ENCODE data around the gene DKC1. TPM values are rescaled to one million over a fixed set of nuclear protein-coding genes. Genes with fewer than 3 reads are reported as not detected.

DKC1 gene
- total RNA-seq, 1 donor from 2014 or later = 26.1 TPM

DNA sequence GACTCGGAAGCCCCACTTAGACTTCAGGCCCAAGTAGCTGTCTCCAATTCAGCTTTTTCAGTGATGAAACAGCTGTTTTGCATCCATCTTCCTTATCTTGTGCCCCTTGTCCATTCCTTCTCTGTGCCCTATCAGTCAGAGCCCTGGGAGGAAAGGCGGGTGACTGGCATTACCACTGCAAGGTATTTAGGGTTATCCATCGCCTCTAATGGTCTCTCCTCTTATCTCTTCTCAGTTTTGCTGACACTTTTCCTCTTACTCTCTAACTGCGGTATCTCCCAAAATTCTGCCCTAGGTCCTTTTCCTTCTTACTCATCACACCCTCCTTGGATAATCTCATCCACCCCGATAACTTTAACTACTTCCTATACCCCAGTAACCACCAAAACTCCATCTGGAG lies 25.5 kb upstream of the DKC1 start:
- peaks cover 64% of the 10 kb centered on the region for H3K4me1 ChIP-seq
- H3K9me3 ChIP-seq = no peaks in the 10 kb centered on the region
- DNase-seq = no peak
- no peaks in the 10 kb centered on the region for H3K36me3 ChIP-seq
- H3K27ac ChIP-seq = peak overlapping the region; percentile 83
- ATAC-seq = no peak
- intact Hi-C loops (cut with DNase I) = no loop called here
- TF ChIP-seq, protein P1, sequence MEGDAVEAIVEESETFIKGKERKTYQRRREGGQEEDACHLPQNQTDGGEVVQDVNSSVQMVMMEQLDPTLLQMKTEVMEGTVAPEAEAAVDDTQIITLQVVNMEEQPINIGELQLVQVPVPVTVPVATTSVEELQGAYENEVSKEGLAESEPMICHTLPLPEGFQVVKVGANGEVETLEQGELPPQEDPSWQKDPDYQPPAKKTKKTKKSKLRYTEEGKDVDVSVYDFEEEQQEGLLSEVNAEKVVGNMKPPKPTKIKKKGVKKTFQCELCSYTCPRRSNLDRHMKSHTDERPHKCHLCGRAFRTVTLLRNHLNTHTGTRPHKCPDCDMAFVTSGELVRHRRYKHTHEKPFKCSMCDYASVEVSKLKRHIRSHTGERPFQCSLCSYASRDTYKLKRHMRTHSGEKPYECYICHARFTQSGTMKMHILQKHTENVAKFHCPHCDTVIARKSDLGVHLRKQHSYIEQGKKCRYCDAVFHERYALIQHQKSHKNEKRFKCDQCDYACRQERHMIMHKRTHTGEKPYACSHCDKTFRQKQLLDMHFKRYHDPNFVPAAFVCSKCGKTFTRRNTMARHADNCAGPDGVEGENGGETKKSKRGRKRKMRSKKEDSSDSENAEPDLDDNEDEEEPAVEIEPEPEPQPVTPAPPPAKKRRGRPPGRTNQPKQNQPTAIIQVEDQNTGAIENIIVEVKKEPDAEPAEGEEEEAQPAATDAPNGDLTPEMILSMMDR (IDR thresholded peaks at IDR 0.05) = no peak
- no peaks in the 10 kb centered on the region for H3K27me3 ChIP-seq (ENCODE audit: low read depth)
- no peak overlapping the region for H3K4me3 ChIP-seq

- Histone ChIP-seq H3K4me3 (no peak overlapping the region), H3K27ac (peak overlapping the region; percentile 53), H3K4me1 (peaks cover 54% of the 10 kb centered on the region), H3K9me3 (no peaks in the 10 kb centered on the region), H3K27me3 (ENCODE audit: low read depth) (no peaks in the 10 kb centered on the region), H3K36me3 (no peaks in the 10 kb centered on the region)
- TF ChIP-seq, protein P1 (IDR thresholded peaks at IDR 0.05) = no peak
- intact Hi-C loops (cut with DNase I) = no loop called here
- peak; percentile 26 to 31 for ATAC-seq
- no peak for DNase-seq
These were observed 24.5 kb upstream of the DKC1 start for GRCh38 chrX:154738011-154738738.

DNA sequence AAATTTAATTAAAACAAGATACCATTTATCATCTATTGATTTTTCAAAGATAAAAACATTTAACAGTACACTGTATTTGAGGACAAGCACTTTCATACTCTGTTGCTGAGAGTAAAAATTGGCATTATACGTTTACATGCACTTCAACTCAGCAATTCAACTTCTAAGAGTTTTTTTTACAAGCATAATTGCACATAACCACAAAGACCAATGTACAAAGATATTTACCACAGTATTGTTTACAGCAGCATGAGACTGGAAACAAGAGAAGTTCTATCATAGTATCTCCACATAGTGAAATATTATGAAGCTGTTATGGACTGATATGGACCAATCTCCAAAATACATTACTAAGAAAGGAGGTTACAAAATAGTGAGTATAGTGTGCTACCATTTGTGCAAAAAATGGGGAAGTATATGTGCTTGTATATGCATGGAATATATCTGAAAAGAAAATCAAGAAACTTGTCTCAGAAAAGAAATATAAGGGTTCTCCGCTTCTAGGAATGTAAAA lies 22.7 kb upstream of the DKC1 start:
- intact Hi-C loops (cut with DNase I) = no loop called here
- H3K27me3 ChIP-seq (ENCODE audit: low read depth) = no peaks in the 10 kb centered on the region
- ATAC-seq (no peak), DNase-seq (no peak)
- no peak overlapping the region for H3K4me3 ChIP-seq
- TF ChIP-seq, protein P1 (IDR thresholded peaks at IDR 0.05) = no peak
- H3K36me3 ChIP-seq = no peaks in the 10 kb centered on the region
- no peaks in the 10 kb centered on the region for H3K9me3 ChIP-seq
- H3K4me1 ChIP-seq = peaks cover 36% of the 10 kb centered on the region
- no peak overlapping the region for H3K27ac ChIP-seq

- H3K9me3 ChIP-seq = no peaks in the 10 kb centered on the region
- no peaks in the 10 kb centered on the region for H3K36me3 ChIP-seq
- intact Hi-C loops (cut with DNase I) = no loop called here
- no peak overlapping the region for H3K4me3 ChIP-seq
- H3K27ac ChIP-seq = no peak overlapping the region
- no peaks in the 10 kb centered on the region for H3K27me3 ChIP-seq (ENCODE audit: low read depth)
- TF ChIP-seq, protein P1 (IDR thresholded peaks at IDR 0.05) = no peak
- no peak for DNase-seq
- peaks cover 11% of the 10 kb centered on the region for H3K4me1 ChIP-seq
- ATAC-seq = no peak
These were observed 20.1 kb upstream of the DKC1 start for GRCh38 chrX:154742613-154743012.

DNA sequence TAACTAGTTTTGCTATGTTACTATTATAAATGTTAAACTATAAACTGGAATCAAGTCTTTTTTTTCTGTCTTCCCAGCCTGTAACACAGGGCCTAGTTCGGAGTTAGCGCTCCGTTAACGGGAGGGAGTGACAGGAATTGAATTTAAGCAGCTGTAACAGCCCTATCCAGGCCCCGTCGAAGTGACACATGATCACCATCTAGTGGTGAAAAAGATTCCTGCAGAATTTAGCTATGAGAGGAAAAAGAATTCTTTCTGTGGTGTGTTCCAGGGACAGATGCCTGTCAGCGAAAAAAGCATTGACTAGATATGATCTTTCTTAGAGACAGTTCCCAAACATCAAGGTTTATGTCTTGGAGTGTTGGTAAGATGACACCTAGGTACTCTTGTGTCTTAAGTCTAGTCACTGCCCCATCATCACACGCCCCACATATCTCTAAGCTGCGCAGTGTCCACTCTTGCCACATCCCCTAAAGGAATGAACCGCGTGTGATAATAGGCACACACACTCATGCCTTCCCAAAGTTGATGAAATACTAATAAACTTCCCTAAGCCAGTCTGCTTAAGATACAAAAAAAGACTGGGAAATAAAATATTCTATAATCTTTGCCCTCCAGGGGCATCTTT lies 13.8 kb upstream of the DKC1 start:
- Histone ChIP-seq H3K27ac (no peak overlapping the region), H3K4me1 (peaks cover 15% of the 10 kb centered on the region), H3K4me3 (peak overlapping the region; percentile 61), H3K27me3 (ENCODE audit: low read depth) (no peaks in the 10 kb centered on the region), H3K36me3 (no peaks in the 10 kb centered on the region), H3K9me3 (no peaks in the 10 kb centered on the region)
- intact Hi-C loops (cut with DNase I) = no loop called here
- peak; percentile 80 to 81 for ATAC-seq
- no peak for DNase-seq
- TF ChIP-seq, protein P1 (IDR thresholded peaks at IDR 0.05) = peak; percentile 70

Data from lower lobe of right lung (tissue), 2 donors.